Activated CD8-positive, alpha-beta memory T cell treated with anti-CD3 and anti-CD28 coated beads for 36 hours (primary cell): ENCODE data around the gene CDT1. TPM values are rescaled to one million over a fixed set of nuclear protein-coding genes. Genes with fewer than 3 reads are reported as not detected.

Source experiments
- CTCF ChIA-PET: fragments of 350-600 bp; sonication (Branson Sonifier 250); formaldehyde crosslinking; loops from one replicate; lab custom pipeline; 2021; ENCODE audit warnings: antibody characterized with exemption; lab: Charles Lee
- POLR2A ChIA-PET: fragments of 350-600 bp; sonication (Branson Sonifier 250); formaldehyde crosslinking; loops from one replicate; lab custom pipeline; 2021; ENCODE audit warnings: antibody characterized with exemption; lab: Charles Lee
- total RNA-seq, 2 experiments: library from RNA; stranded (reverse); gene quantifications; one replicate each; pipeline ENCODE4 v1.2.3, GENCODE V29; 2021

Gene CDT1
- total RNA-seq, 2 experiments from 2014 or later, result 110 to 119 TPM

DNA sequence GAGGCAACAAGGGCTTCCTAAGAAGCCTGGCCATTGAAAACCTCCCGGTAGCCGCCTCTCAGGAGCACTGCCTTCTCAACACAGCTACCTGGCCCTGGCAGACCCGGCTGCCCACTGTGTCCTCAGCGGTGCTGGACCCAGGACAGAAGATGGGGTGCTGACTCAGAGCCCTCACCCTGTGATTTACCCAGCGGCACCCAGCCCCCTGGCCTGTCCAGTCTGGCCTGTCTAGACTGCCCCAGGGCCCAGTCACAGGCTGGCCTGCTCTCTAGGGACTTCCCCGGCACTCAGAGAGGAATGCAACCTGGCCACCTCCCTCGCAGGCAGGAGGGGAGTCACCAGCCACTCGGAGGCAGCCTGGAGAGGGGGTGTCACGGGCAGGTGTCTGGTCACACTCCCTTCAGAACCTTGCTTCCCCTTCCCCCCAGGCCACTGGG lies 38.7 kb upstream of the CDT1 start:
- POLR2A ChIA-PET, result no interaction called here

DNA sequence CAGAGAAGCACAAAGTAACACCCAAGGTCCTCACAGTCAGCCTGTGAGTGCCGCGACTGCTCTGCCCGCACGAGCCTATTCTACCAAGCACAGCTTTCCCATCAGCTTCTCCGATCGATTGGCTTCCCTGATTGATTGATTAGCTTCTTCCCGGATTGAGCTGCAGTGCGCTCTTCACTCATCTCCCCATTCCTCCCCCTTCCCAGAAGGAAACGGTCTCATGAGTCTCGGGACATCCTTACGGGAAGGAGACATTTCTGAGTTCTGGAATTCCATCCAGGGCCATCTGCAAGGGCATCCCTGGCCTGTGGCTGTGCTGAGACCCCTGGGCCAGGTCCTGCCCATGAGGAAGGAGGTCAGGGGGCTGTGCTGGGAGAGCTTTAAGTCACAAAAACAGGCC lies 36.6 kb upstream of the CDT1 start:
- POLR2A ChIA-PET, result interaction anchor here (1.9 kb wide), 1 partner anchor 14 kb away, joined by 6 read pairs; no protein-coding TSS in a partner anchor
- CTCF ChIA-PET, result interaction anchor here (1.0 to 9.1 kb wide), 4 partner anchors 11 to 36 kb away, joined by 3 to 49 read pairs (median 4); no protein-coding TSS in a partner anchor

More for the DNA sequence above, 38.7 kb upstream of the CDT1 start:
- CTCF ChIA-PET, result interaction anchor here (9.1 kb wide), 1 partner anchor 28 kb away, joined by 49 read pairs; no protein-coding TSS in a partner anchor

DNA sequence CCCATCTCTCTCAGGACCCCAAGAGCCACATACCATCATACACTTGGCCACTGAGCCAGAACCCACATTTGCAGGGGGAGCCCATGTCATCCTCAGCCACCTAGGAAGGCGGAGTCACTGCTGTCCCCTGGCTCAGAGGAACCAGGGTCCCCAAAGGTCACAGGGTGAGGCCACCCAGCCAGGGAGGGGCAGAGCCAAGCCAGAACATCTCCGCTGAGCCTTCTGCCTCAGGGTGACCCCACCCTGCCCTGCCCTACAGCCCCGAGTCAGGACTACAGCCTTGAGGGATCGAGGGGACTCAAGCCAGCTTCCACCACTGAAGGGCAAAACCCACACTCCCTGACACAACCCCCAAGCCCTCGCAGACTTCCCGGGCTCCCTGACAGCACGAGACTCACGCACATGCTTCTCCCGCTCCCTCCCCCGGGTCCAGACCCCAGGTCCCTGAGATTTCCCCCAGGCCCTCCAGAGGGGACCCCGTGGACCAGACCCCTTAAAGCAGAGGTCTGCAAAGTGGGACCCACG lies 36.0 kb upstream of the CDT1 start:
- ChIA-PET POLR2A (interaction anchor here (1.9 kb wide), 1 partner anchor 13 kb away, joined by 6 read pairs; no protein-coding TSS in a partner anchor), CTCF (interaction anchor here (1.0 to 9.1 kb wide), 3 partner anchors 10 to 35 kb away, joined by 3 to 49 read pairs (median 4); no protein-coding TSS in a partner anchor)

DNA sequence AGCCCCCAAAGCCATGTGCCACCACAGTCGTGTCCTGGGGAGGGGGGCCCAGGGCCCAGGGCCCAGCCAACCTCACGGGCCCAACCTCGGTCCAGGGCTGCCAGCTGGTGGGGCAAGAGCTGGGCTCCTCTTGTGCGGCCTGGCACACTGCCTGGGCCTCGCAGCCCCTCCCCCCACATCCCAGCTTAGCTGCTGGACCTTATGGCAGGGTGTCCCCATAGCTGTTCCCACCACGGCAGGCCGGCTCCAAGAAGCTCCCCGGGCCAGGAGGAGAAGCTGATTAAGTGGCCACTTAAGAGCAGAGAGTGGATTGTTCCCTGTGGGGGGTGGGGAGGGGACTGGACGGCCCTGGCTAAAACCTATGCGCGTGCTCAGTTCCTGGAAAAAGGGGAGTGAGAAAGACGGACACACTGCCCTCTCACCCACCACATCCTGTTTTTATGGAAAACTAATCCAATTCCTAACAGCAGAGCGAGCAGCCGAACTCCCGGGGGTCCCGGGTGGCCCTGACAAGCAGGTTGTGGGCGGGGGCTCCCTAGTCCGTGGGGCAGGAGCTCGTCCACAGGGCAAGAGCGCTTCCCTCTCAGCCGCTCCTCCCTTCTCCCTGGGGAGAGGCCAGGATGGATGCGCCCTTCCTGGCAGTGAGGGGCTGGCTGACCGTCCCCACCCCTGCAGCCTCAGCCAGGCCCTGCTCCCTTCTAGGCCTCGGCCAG lies 35.4 kb upstream of the CDT1 start:
- ChIA-PET POLR2A (interaction anchor here (0.7 kb wide), 1 partner anchor 16 kb away, joined by 3 read pairs; no protein-coding TSS in a partner anchor), CTCF (interaction anchor here (0.7 to 9.1 kb wide), 4 partner anchors 10 to 85 kb away, joined by 3 to 49 read pairs (median 4); no protein-coding TSS in a partner anchor)

DNA sequence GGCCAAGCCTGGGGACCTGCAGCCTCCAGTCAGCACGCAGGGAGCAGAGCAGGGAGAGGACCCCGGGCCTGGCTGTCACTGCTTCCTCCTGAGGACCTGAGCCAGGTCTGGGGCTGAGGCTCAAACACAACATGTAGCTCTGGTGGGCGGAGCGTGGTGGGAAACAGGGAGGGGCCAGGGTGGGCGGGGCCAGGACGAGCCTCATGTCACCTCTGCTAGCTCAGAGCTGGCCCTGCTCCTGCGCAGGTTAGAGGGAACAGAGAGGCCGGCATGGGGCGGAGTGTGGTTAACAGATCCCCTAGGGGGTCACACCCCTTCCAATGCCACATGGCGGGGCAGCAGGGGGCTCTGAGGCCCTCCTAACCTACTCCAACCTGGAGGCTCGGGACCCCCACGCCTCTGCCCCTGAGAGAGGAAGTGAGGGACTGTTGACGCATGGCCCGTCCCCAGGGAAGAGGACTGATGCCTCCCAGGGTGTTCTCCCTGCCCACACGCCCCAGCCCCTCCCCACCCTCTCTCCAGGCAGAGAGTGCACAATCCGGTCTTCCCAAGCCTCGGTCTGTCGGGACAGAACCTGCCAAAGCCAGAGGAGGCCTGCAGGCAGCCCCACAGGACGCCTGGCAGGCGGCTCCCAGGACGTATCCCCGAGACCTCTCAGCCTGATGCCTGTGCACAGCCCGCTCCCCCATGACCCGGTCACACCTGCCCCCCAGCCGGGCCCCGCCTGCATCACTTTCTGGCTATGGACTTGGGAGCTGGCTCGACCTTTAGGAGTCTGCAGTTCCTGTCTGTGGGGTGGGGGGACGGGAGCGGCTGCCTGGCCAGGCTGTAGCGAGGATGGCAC lies 33.8 kb upstream of the CDT1 start:
- POLR2A ChIA-PET, result no interaction called here
- CTCF ChIA-PET, result interaction anchor here (1.0 to 1.4 kb wide), 2 partner anchors 12 to 42 kb away, joined by 3 read pairs; partner anchors contain the start of gene APRT

DNA sequence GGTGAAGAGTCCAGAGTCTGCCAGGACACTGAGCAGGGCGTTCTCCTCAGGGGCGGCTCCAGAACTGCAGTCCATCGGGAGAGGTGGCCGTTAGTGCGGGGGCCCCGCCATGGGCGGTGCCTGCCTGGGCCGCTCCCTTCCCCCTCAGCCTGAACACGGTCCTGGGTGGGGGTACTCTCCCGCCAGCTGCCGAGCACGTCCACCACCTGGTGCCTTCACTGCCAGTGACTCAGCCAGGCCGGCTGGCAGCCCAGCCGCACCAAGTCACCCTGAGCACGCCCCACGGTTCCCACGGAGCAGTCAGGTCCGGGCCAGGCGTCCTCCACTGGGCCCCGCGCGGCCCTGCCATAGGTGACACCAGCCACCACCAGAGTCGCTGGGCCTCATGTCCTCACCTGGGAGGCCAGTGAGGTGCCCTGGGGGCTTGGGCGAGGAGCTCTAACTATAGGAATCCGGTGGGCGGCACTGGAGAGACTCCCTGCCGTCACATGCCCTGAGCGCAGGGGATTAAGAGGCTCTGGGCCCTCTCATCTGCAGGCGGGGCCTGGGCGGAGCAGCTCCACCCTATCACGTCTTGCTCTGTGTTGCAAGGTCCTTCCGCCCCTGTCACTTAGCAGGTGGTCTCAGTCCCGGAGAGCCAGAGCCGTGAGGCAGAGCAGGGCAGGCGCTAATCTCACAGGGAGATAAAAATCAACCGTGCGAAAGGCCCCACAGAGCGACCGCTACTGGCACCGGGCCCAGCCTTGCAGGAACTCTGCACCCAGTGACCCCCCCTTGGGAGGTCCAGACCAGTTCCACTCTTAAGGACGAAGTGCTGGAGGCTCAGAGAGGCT lies 32.9 kb upstream of the CDT1 start:
- CTCF ChIA-PET, result interaction anchor here (1.0 to 1.9 kb wide), 4 partner anchors 11 to 41 kb away, joined by 3 to 9 read pairs (median 3); partner anchors contain the start of gene APRT
- POLR2A ChIA-PET, result interaction anchor here (0.9 kb wide), 1 partner anchor 12 kb away, joined by 3 read pairs; no protein-coding TSS in a partner anchor

DNA sequence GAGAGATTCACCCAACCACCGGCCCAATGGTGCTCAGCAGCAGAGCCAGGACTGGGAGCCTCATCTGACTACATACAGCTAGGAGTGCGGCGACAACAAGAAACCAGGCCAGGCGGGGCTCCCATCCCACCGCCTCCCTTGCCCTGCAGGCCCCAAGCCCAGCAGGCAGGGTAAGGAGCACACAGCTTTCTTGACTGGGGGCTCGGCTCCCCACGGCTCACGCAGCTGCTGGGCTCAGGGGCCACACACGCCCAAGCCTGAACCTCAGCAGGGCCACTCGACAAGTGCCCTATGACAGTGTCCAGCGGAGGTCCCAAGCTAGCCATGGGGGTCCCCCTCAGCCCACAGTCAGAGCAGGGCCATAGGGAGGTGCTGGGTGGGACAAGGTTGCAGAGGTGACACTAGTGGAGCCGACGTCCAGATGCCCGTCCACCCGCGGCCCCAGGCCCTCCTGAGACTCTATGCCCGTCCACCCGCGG lies 32.3 kb upstream of the CDT1 start:
- ChIA-PET CTCF (interaction anchor here (1.0 to 1.9 kb wide), 4 partner anchors 11 to 40 kb away, joined by 3 to 9 read pairs (median 3); partner anchors contain the start of gene APRT), POLR2A (interaction anchor here (0.9 kb wide), 1 partner anchor 11 kb away, joined by 3 read pairs; no protein-coding TSS in a partner anchor)

DNA sequence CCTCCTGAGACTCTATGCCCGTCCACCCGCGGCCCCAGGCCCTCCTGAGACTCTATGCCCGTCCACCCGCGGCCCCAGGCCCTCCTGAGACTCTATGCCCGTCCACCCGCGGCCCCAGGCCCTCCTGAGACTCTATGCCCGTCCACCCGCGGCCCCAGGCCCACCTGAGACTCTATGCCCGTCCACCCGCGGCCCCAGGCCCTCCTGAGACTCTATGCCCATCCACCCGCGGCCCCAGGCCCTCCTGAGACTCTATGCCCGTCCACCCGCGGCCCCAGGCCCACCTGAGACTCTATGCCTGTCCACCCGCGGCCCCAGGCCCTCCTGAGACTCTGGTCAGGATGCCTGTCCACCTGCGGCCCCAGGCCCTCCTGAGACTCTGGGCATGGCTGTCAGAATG lies 31.8 kb upstream of the CDT1 start:
- POLR2A ChIA-PET, result interaction anchor here (0.8 kb wide), 1 partner anchor 38 kb away, joined by 3 read pairs; no protein-coding TSS in a partner anchor

DNA sequence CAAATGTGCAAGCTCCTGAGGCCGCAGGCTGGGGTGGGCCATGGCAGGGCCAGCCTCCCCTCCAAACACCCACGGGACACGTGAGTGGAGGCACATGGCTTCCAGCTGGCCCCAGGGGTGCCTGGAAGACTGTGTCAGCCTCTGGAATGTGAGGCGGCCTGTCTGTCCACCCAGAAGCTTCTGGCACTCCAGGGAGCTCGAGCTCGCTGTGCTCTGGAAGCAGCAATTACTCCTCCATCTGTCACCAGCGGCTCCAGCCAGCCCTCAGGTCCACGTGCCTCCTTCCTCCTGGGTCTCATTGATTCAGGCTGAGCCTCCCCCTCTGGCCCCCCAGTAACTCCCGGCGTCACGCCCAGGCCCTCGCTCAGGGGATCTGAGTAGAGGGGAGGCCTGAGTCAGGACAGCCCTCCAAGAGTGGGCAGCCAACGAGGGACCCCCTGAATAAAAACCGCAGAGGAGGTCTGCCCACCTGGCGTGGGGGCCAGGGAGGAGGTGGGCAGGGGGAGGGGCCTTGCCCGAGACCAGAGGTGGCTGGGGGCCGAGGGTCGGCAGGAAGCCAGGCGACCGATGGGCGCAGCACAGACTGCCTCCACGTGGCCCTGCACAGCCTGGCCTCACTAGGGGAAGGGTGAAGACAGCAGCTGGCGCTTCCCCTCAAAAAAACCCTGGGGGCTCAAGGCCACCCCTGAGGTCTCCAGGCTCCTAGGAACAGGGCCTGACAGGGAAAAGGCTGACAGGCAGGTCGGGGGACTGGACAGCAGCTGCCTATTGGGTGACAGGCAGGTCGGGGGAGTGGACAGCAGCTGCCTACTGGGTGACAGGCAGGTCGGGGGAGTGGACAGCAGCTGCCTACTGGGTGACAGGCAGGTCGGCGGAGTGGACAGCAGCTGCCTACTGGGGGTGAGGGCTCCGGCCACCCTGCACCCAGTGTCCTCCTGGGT lies 30.4 kb upstream of the CDT1 start:
- POLR2A ChIA-PET, result interaction anchor here (0.8 kb wide), 1 partner anchor 37 kb away, joined by 3 read pairs; no protein-coding TSS in a partner anchor

More for the DNA sequence above, 31.8 kb upstream of the CDT1 start:
- CTCF ChIA-PET, result interaction anchor here (1.2 to 1.9 kb wide), 2 partner anchors 26 to 35 kb away, joined by 3 to 9 read pairs; no protein-coding TSS in a partner anchor

DNA sequence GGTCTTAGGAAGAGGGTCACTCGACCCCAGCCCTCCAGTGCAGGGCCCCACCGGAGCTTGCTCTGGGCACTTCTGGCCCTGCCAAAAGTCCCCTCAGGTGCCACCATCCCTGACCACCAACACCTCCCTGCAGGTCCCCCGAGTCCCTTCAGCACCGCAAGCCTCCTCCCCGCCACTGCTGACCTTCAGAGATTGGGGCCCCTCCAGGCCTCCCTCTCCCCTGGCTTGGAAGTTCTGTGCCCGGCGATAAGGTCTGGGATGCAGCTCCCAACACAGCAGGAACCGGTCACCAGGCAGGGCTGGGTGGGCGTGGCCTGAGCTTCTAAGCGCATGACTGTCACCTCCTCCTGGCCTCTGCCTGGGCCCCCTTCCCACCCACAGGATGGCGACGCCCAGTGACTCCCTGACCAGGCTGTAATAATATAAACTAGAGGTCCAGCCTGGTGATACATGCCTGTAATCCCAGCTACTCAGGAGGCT lies 29.7 kb upstream of the CDT1 start:
- ChIA-PET CTCF (no interaction called here), POLR2A (no interaction called here)

More for the DNA sequence above, 30.4 kb upstream of the CDT1 start:
- CTCF ChIA-PET, result interaction anchor here (0.7 to 1.9 kb wide), 2 partner anchors 36 to 212 kb away, joined by 4 to 9 read pairs; no protein-coding TSS in a partner anchor

DNA sequence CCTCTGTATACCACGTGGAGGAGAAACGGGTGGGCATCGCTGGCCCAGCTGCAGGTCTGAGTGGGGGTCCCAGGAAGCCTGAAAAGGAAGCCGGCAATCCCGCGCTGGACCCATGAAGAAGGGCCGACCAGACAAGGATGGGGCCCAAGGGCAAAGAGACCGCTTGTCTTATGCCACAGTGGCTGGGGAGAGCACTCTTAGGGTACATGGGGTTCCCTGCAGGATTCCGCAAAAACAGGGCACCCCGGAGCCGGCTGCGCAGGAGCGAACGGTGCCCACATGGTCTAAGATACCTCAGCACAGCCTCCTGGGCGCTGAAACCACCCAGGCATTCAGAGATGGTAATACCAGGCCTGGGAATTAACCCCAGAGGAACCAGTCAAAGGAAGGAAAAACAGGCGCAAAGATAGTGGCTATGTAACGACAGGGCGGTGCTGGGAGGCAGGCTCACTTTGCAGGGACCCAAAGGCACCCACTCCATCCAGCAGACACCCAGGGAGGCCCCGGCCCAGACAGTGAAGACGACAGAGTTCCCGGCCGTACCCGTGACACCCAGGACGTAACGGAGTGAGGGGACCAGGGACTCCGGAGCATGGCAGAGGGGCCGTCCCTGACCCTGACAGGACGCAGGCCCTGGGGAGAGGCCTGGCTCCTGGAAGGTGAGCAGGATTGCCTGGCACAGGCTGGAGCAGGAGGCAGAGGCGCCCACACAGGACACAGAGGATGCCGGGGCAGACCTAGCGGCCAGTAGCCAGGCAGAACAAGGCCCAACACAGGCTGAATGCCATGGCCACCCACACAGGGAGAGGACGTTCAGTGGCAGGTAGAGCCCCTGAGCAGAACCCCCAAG lies 28.8 kb upstream of the CDT1 start:
- POLR2A ChIA-PET, result no interaction called here
- CTCF ChIA-PET, result no interaction called here

DNA sequence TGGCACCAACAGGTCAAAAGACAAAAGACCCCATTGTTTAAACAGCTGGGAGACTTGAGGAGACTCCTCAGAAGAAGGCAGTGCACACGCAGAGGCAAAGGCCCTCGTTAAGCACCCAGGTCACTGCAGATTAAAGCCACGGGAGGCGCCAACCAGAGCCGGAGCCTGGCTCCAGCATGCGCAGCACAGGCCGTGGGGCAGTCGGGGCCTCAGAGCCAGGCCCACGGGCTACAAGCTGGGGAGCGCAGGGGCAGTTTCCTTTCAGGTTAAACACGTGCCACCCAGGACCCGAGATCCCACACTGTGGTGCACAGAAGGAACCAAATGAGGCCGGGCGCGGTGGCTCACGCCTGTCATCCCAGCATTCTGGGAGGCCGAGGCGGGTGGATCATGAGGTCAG lies 27.8 kb upstream of the CDT1 start:
- CTCF ChIA-PET, result no interaction called here
- POLR2A ChIA-PET, result no interaction called here

DNA sequence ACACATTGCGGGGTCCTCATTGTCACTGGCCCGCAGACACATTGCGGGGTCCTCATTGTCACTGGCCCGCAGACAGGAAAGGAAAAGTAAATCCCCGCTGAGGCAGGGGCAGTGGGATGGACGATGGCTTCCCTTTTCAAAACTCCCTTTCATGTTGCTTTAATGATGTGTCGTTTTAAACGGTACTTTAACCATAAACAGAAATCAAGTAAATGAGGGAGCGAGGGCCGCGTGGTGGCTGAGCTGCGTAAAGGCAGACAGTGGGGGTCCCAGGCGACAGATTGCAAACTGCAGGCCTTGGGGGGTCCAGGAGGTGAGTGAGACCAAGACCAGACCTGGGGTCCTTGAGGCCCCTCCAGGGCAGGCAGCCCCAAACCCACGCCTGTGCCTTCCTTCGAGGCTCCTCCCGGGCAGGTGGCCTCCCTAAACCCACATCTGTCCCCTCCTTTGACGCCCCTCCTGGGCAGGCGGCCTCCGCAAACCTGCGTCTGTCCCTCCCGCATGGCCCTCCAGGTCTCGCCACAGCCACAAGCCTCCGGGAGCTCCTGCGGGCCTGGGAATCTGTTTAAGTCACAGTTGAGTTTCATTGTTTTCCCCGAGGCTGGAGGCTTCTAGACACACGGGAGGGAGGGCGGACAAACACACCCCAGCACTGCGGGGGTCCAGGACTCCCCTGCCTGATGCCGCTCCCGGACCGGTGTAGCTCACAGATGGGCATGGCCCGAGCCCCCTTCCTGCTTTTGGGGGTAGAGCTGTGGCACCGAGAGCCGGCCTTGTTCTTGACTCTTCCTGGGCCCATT lies 25.9 kb upstream of the CDT1 start:
- ChIA-PET POLR2A (no interaction called here), CTCF (interaction anchor here (0.9 to 7.4 kb wide), 2 partner anchors 11 to 41 kb away, joined by 4 to 102 read pairs; no protein-coding TSS in a partner anchor)

DNA sequence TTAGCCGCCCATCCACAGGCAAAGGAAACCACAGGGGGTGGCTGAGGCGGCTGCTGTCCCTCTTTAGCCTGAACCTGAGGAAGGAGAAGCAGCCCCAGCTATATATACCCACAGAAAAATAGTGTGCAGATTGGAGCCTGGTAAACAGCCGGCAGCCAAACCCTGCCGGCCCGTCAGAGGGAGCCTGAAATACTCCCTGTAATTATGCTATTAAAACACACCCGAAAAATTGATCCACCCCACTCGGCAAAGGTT lies 25.4 kb upstream of the CDT1 start:
- ChIA-PET CTCF (interaction anchor here (7.4 kb wide), 1 partner anchor 42 kb away, joined by 102 read pairs; no protein-coding TSS in a partner anchor), POLR2A (no interaction called here)
